Endothelial cell of umbilical vein (primary cell): ENCODE results near the gene BMPR1B. TPM values are rescaled to one million over a fixed set of nuclear protein-coding genes. Genes with fewer than 3 reads are reported as not detected.

Source experiments
- BruUV-seq: library from RNA; stranded (reverse); fragments of 400-500 nt; replicated peaks from 2 replicates; lab custom pipeline; 2021; lab: Mats Ljungman, UMichigan
- CTCF ChIA-PET: fragments of 300-600, 350-600 bp; sonication (Branson Sonifier 250); formaldehyde crosslinking; loops from one replicate; lab custom pipeline; 2021; ENCODE audit warnings: antibody characterized with exemption, inconsistent platforms; lab: Charles Lee
- POLR2A ChIA-PET: fragments of 300-600, 350-600 bp; sonication (Branson Sonifier 250); formaldehyde crosslinking; loops from one replicate; lab custom pipeline; 2021; ENCODE audit warnings: antibody characterized with exemption, inconsistent platforms; lab: Charles Lee
- DNase-seq: peaks from one replicate; pipeline ENCODE4 v3.0.0-alpha.2; 2011; ENCODE audit warnings: low read depth, low spot score
- FAIRE-seq: peaks from 2 replicates; lab custom pipeline; 2011; peaks lifted over from hg19 to GRCh38; lab: Jason Lieb, UNC
- H2AFZ ChIP-seq: 2 replicates; pipeline ENCODE4 v1.6.0; 2012; ENCODE audit warnings: low read depth, low read length, control low read depth, inconsistent platforms
- H3K27ac ChIP-seq: 2 replicates; pipeline ENCODE4 v1.5.1; 2011; ENCODE audit warnings: low read depth, mild to moderate bottlenecking, control low read depth, low read length, moderate library complexity; ENCODE audit not compliant: insufficient read depth
- H3K27me3 ChIP-seq, 2 experiments: 2 replicates each; pipeline versions ENCODE4 v1.6.0 to v1.6.1; 2011; ENCODE audit warnings: low read length in 2 of 2, mixed read lengths in 1 of 2; ENCODE audit not compliant: control insufficient read depth in 2 of 2, insufficient read depth in 2 of 2
- H3K36me3 ChIP-seq, 2 experiments: 2 replicates in 1 of 2; 3 replicates in 1 of 2; pipeline ENCODE4 v1.5.1; 2011; ENCODE audit warnings: low read length in 2 of 2, mild to moderate bottlenecking in 1 of 2, moderate library complexity in 1 of 2; ENCODE audit not compliant: control insufficient read depth in 2 of 2, insufficient read depth in 2 of 2; ENCODE audit errors: extremely low read depth in 1 of 2
- H3K4me1 ChIP-seq: 3 replicates; pipeline ENCODE4 v1.5.1; 2011; ENCODE audit warnings: mild to moderate bottlenecking, low read length; ENCODE audit not compliant: control insufficient read depth, insufficient read depth; ENCODE audit errors: extremely low read depth
- H3K4me2 ChIP-seq: 2 replicates; pipeline ENCODE4 v1.6.1; 2011; ENCODE audit warnings: low read length, control low read depth, mixed read lengths; ENCODE audit not compliant: insufficient read depth
- H3K4me3 ChIP-seq, 3 experiments: fragments of 200-600 bp in 1 of 3; sonication (generic), shearing (Covaris generic) in 1 of 3; replicated peaks in 1 of 3; 2 replicates each; pipeline ENCODE4 v1.5.1; 2011 to 2016; ENCODE audit warnings: control low read depth in 3 of 3, low read length in 3 of 3, mild to moderate bottlenecking in 2 of 3, inconsistent platforms in 1 of 3, low read depth in 1 of 3, moderate library complexity in 1 of 3; ENCODE audit not compliant: insufficient read depth in 1 of 3
- H3K79me2 ChIP-seq: 2 replicates; pipeline ENCODE4 v1.6.0; 2012; ENCODE audit warnings: low read length, inconsistent platforms; ENCODE audit not compliant: control insufficient read depth, insufficient read depth
- H3K9ac ChIP-seq: replicated peaks from 2 replicates; pipeline ENCODE3; 2011; ENCODE audit warnings: low read length, control low read depth; ENCODE audit not compliant: insufficient read depth; ENCODE audit errors: extremely low read depth
- H3K9me1 ChIP-seq: replicated peaks from 3 replicates; pipeline ENCODE4 v1.6.0; 2011; ENCODE audit warnings: mild to moderate bottlenecking, low read length; ENCODE audit not compliant: control insufficient read depth, insufficient read depth; ENCODE audit errors: extremely low read depth
- H3K9me3 ChIP-seq: replicated peaks from 2 replicates; pipeline ENCODE4 v1.5.1; 2012; ENCODE audit warnings: low read length, inconsistent platforms; ENCODE audit not compliant: control insufficient read depth, insufficient read depth
- H4K20me1 ChIP-seq: replicated peaks from 2 replicates; pipeline ENCODE3; 2011; ENCODE audit warnings: mild to moderate bottlenecking, low read length; ENCODE audit not compliant: control insufficient read depth, insufficient read depth; ENCODE audit errors: extremely low read depth
- CTCF ChIP-seq, 2 donors: IDR thresholded peaks; 1 replicate in 1 of 2; 2 replicates in 1 of 2; pipeline ENCODE4 v1.5.1; 2011; ENCODE audit warnings: low read length in 2 of 2, mild to moderate bottlenecking in 2 of 2, moderate library complexity in 2 of 2, control low read depth in 1 of 2, inconsistent platforms in 1 of 2, low read depth in 1 of 2; ENCODE audit not compliant: insufficient read depth in 1 of 2; ENCODE audit errors: extremely low read depth in 1 of 2
- EZH2 ChIP-seq: IDR thresholded peaks from 2 replicates; pipeline ENCODE4 v1.6.1; 2012; ENCODE audit warnings: borderline replicate concordance, low read depth, mild to moderate bottlenecking, moderate library complexity, low read length, inconsistent platforms; ENCODE audit not compliant: severe bottlenecking
- FOS ChIP-seq: IDR thresholded peaks from 2 replicates; pipeline ENCODE4 v1.6.1; 2011; ENCODE audit warnings: mild to moderate bottlenecking, low read length, moderate library complexity, borderline replicate concordance; ENCODE audit not compliant: insufficient read depth
- GATA2 ChIP-seq: IDR thresholded peaks from 2 replicates; pipeline ENCODE4 v1.7.0; 2011; ENCODE audit warnings: low read depth, mild to moderate bottlenecking, moderate library complexity, mixed read lengths, low read length; ENCODE audit not compliant: insufficient read length, insufficient read depth
- JUN ChIP-seq: IDR thresholded peaks from 2 replicates; pipeline ENCODE4 v1.6.1; 2011; ENCODE audit warnings: borderline replicate concordance, low read depth; ENCODE audit not compliant: insufficient read length, insufficient read depth
- MAX ChIP-seq: IDR thresholded peaks from 2 replicates; pipeline ENCODE4 v1.6.1; 2011; ENCODE audit not compliant: insufficient read depth, insufficient read length
- MYC ChIP-seq: IDR thresholded peaks from one replicate; pipeline ENCODE4 v1.6.1; 2011; ENCODE audit warnings: mild to moderate bottlenecking, low read depth, low read length
- POLR2A ChIP-seq: IDR thresholded peaks from 2 replicates; pipeline ENCODE4 v1.6.1; 2012; ENCODE audit warnings: low read depth, mild to moderate bottlenecking, control low read depth, low read length
- POLR2AphosphoS5 ChIP-seq: IDR thresholded peaks from 2 replicates; pipeline ENCODE4 v1.6.1; 2012; ENCODE audit warnings: low read depth, mild to moderate bottlenecking, control low read depth, low read length, moderate library complexity; ENCODE audit not compliant: insufficient read depth
- dilution Hi-C: fragments of 300-500 bp; cut with MboI; formaldehyde crosslinking; loops from one replicate; pipeline ENCODE4 v1.15.0; 2019; ENCODE audit warnings: low sequenced_read_pairs; ENCODE audit not compliant: extremely low pct_ligation_motif_present
- intact Hi-C: fragments of 100-400 bp; cut with micrococcal nuclease; formaldehyde crosslinking; loops from one replicate; pipeline ENCODE4 v1.10.0; 2022
- polyA plus RNA-seq, 4 experiments: library from polyadenylated mRNA; depleted of rRNA in 3 of 4; stranded (reverse) in 3 of 4; unstranded in 1 of 4; fragments of >200 nt; gene quantifications; 2 replicates each; pipeline versions ENCODE4 v1.2.1 to v1.2.3, GENCODE V29; 2011 to 2012; ENCODE audit warnings: missing spikeins in 1 of 4
- total RNA-seq: library from RNA; stranded (reverse); gene quantifications from 2 replicates; pipeline ENCODE4 v1.2.3, GENCODE V29; 2021

BMPR1B gene
- total and polyA plus RNA-seq, 2 donors (not counting 3 experiments of a cell fraction or from before 2014, with no cell fraction given) = 0.28 to 2.1 TPM

GRCh38 chr4:95102162-95102790, 344.5 kb downstream of the BMPR1B start:
- no peaks in the 10 kb centered on the region for H3K9me1 ChIP-seq
- dilution Hi-C loops (no loop called here), intact Hi-C loops (no loop called here)
- H2AFZ ChIP-seq = no peak overlapping the region
- DNase-seq (peak; percentile 23), FAIRE-seq (no peak)
- H3K4me3 ChIP-seq = no peak overlapping the region
- H3K9me3 ChIP-seq = no peaks in the 10 kb centered on the region
- ChIA-PET CTCF (interaction anchor here (1.0 kb wide), 1 partner anchor 23 kb away, joined by 4 read pairs; no protein-coding TSS in a partner anchor), POLR2A (no interaction called here)
- H4K20me1 ChIP-seq = no peaks in the 10 kb centered on the region
- no peaks in the 10 kb centered on the region for H3K79me2 ChIP-seq
- no peak overlapping the region for H3K27ac ChIP-seq
- no peaks in the 10 kb centered on the region for H3K36me3 ChIP-seq
- H3K4me1 ChIP-seq = peaks cover 10% of the 10 kb centered on the region
- no peak overlapping the region for H3K9ac ChIP-seq
- H3K27me3 ChIP-seq = no peaks in the 10 kb centered on the region
- no TSS peak for BruUV-seq
- no peak overlapping the region for H3K4me2 ChIP-seq
- TF ChIP-seq POLR2A (no peak), FOS (no peak), JUN (no peak), EZH2 (no peak), MAX (no peak), POLR2AphosphoS5 (no peak), MYC (no peak), GATA2 (no peak), CTCF (IDR thresholded peaks at IDR 0.05; ENCODE audit: extremely low read depth in 1 of 2, insufficient read depth in 1 of 2, low read depth in 1 of 2, low read length in 2 of 2) (no peak)
